K562 (cell line): ENCODE measurements around the gene COMMD10. TPM values are rescaled to one million over a fixed set of nuclear protein-coding genes. Genes with fewer than 3 reads are reported as not detected.

ENCODE experiments used
- ATAC-seq: fragments of 200-7000 bp; cut with Tn5 transposase; 3 replicates; pipeline ENCODE4 v1.9.1; 2020; ENCODE audit warnings: moderate library complexity
- BruUV-seq: library from RNA; stranded (reverse); fragments of 400-500 nt; replicated peaks from 2 replicates; lab custom pipeline; 2021; lab: Mats Ljungman, UMichigan
- CTCF ChIA-PET: fragments of 300-600 bp; formaldehyde crosslinking; extraction: SDS; loops from one replicate; lab custom pipeline; 2021; ENCODE audit warnings: low intra/inter-chr PET ratio; lab: Yijun Ruan, JAX
- POLR2A ChIA-PET: fragments of 300-600, 350-650 bp; sonication (Branson Sonifier 250); formaldehyde crosslinking; extraction: SDS; loops from one replicate; lab custom pipeline; 2021; ENCODE audit warnings: antibody characterized with exemption, inconsistent platforms; lab: Yijun Ruan, JAX
- DNase-seq, 4 experiments: peaks; one replicate each; pipeline versions ENCODE4 v3.0.0 to v3.0.0-alpha.2; 2011 to 2018; ENCODE audit warnings: low spot score in 3 of 4, mixed read lengths in 3 of 4; ENCODE audit errors: extremely low read depth in 1 of 4
- FAIRE-seq: peaks from 2 replicates; lab custom pipeline; 2011; peaks lifted over from hg19 to GRCh38; lab: Jason Lieb, UNC
- H2AFZ ChIP-seq: 2 replicates; pipeline ENCODE4 v1.6.0; 2011; ENCODE audit warnings: low read depth, low read length, control low read depth, inconsistent platforms
- H3K27ac ChIP-seq: fragments of 200-600 bp; 3 replicates; pipeline ENCODE4 v1.8.0; 2011; ENCODE audit warnings: low read depth, mild to moderate bottlenecking, control low read depth, inconsistent platforms, low read length, moderate library complexity, mixed read lengths; ENCODE audit errors: extremely low read depth
- H3K27me3 ChIP-seq, 2 experiments: fragments of 300-600 bp in 1 of 2; 2 replicates in 1 of 2; 3 replicates in 1 of 2; pipeline versions ENCODE4 v1.6.0 to v1.8.0; 2011; ENCODE audit warnings: inconsistent platforms in 2 of 2, low read length in 2 of 2, mild to moderate bottlenecking in 1 of 2, mixed read lengths in 1 of 2, moderate library complexity in 1 of 2; ENCODE audit not compliant: control insufficient read depth in 2 of 2, insufficient read depth in 2 of 2
- H3K36me3 ChIP-seq: fragments of 300-600 bp; 3 replicates; pipeline ENCODE4 v1.8.0; 2011; ENCODE audit warnings: mild to moderate bottlenecking, low read length, inconsistent platforms; ENCODE audit not compliant: control insufficient read depth, insufficient read depth
- H3K4me1 ChIP-seq, 2 experiments: fragments of 200-600 bp in 1 of 2; replicated peaks in 1 of 2; 2 replicates in 1 of 2; 3 replicates in 1 of 2; pipeline versions ENCODE4 v1.5.1 to v1.8.0; 2011; ENCODE audit warnings: inconsistent platforms in 2 of 2, low read length in 2 of 2, mild to moderate bottlenecking in 1 of 2, mixed read lengths in 1 of 2, moderate library complexity in 1 of 2; ENCODE audit not compliant: control insufficient read depth in 2 of 2, insufficient read depth in 2 of 2
- H3K4me2 ChIP-seq: 2 replicates; pipeline ENCODE4 v1.6.1; 2011; ENCODE audit warnings: low read length, control low read depth, inconsistent platforms, mixed read lengths; ENCODE audit not compliant: insufficient read depth
- H3K4me3 ChIP-seq: fragments of 200-600 bp; sonication (generic), shearing (Covaris generic); 2 replicates; pipeline ENCODE4 v1.5.1; 2016; ENCODE audit warnings: control low read depth, inconsistent platforms
- H3K79me2 ChIP-seq: fragments of 200-600 bp; 3 replicates; pipeline ENCODE4 v1.8.0; 2011; ENCODE audit warnings: low read length, inconsistent platforms; ENCODE audit not compliant: control insufficient read depth, insufficient read depth
- H3K9ac ChIP-seq, 2 experiments: 2 replicates each; pipeline versions ENCODE4 v1.6.0 to v1.6.1; 2011; ENCODE audit warnings: low read depth in 2 of 2, low read length in 2 of 2, control low read depth in 1 of 2, inconsistent platforms in 1 of 2, mild to moderate bottlenecking in 1 of 2, mixed read lengths in 1 of 2; ENCODE audit not compliant: insufficient read depth in 1 of 2
- H3K9me1 ChIP-seq: one replicate; pipeline ENCODE4 v1.6.0; 2011; ENCODE audit warnings: inconsistent platforms, mild to moderate bottlenecking, low read length, moderate library complexity; ENCODE audit not compliant: control insufficient read depth, insufficient read depth
- H3K9me3 ChIP-seq: replicated peaks from 2 replicates; pipeline ENCODE4 v1.5.1; 2011; ENCODE audit warnings: low read depth, low read length, inconsistent platforms; ENCODE audit not compliant: control insufficient read depth, insufficient read depth
- H4K20me1 ChIP-seq: replicated peaks from 2 replicates; pipeline ENCODE4 v1.6.1; 2011; ENCODE audit warnings: low read length, inconsistent platforms, mixed read lengths; ENCODE audit not compliant: control insufficient read depth, insufficient read depth
- CC2D1A ChIP-seq: fragments of 450-650 bp; IDR thresholded peaks from 2 replicates; pipeline ENCODE4 v1.6.1; 2017; ENCODE audit warnings: mild to moderate bottlenecking
- RFX7 ChIP-seq: fragments of 250-450 bp; sonication (Bioruptor Pico); IDR thresholded peaks from 2 replicates; pipeline ENCODE4 v1.5.1; 2021; ENCODE audit warnings: mild to moderate bottlenecking
- TRIM25 ChIP-seq: fragments of 450-650 bp; IDR thresholded peaks from 2 replicates; pipeline ENCODE4 v1.7.0; 2016; ENCODE audit warnings: borderline replicate concordance
- ZFP30 ChIP-seq: fragments of 250-450 bp; sonication (Bioruptor Pico); IDR thresholded peaks from 2 replicates; pipeline ENCODE4 v1.8.0; 2022; ENCODE audit warnings: moderate library complexity, mild to moderate bottlenecking, inconsistent platforms, borderline replicate concordance
- ZFP36 ChIP-seq: fragments of 150-350 bp; IDR thresholded peaks from 2 replicates; pipeline ENCODE4 v1.6.1; 2018; ENCODE audit warnings: low read length, low read depth; ENCODE audit not compliant: partially characterized antibody
- in situ Hi-C: fragments of 300-500 bp; cut with MboI; formaldehyde crosslinking; loops from 4 replicates; pipeline ENCODE4 v1.15.0; 2018; ENCODE audit warnings: inconsistent platforms, mixed read lengths
- intact Hi-C: fragments of 100-400 bp; cut with micrococcal nuclease; formaldehyde crosslinking; loops from 2 replicates; pipeline ENCODE4 v1.14.2; 2022
- polyA plus RNA-seq, 8 experiments: library from polyadenylated mRNA; depleted of rRNA in 4 of 8; stranded (reverse) in 5 of 8; unstranded in 3 of 8; fragments of >200 nt; fragmentation: Nextera tagmentation in 2 of 8; fragmentation: Illumina TruSeq in 1 of 8; extraction: Ambion mirVana in 2 of 8; extraction: Trizol in 1 of 8; gene quantifications; 2 replicates each; pipeline versions ENCODE4 v1.2.1 to v1.2.3, GENCODE V29; 2011 to 2014; ENCODE audit warnings: inconsistent platforms in 1 of 8, missing spikeins in 1 of 8
- total RNA-seq, 7 experiments: library from RNA; depleted of rRNA in 6 of 7; stranded (reverse); fragments of >200 nt in 6 of 7; fragmentation: Illumina TruSeq in 2 of 7; extraction: Trizol in 2 of 7; gene quantifications; 2 replicates each; pipeline versions ENCODE4 v1.2.1 to v1.2.3, GENCODE V29; 2011 to 2021; ENCODE audit warnings: low replicate concordance in 1 of 7

COMMD10 gene
- total and polyA plus RNA-seq, 9 of the 15 experiments (the other 6 are each of a cell fraction or from before 2014, with no cell fraction given), result 17.9 to 101 (median 28.0) TPM

GRCh38 chr5:116318091-116318854, 233.4 kb downstream of the COMMD10 start (continued):
- no peak for TF ChIP-seq TRIM25
- TF ChIP-seq CC2D1A, result no peak
- TF ChIP-seq ZFP36, result no peak
- TF ChIP-seq RFX7 (CRISPR knock-in tag), result no peak

GRCh38 chr5:116320486-116320885, 235.7 kb downstream of the COMMD10 start:
- no peaks in the 10 kb centered on the region for H3K9me1 ChIP-seq
- no peak for TF ChIP-seq ZFP30 (CRISPR knock-in tag)
- ChIA-PET POLR2A (no interaction called here), CTCF (no interaction called here)
- FAIRE-seq, result no peak
- H2AFZ ChIP-seq, result no peak overlapping the region
- H3K4me2 ChIP-seq, result no peak overlapping the region
- H3K27ac ChIP-seq, result no peak overlapping the region
- no peak for DNase-seq
- H3K36me3 ChIP-seq, result no peaks in the 10 kb centered on the region
- intact Hi-C loops, result no loop called here
- no peak overlapping the region for H3K4me3 ChIP-seq
- H3K79me2 ChIP-seq, result no peaks in the 10 kb centered on the region
- no TSS peak for BruUV-seq
- ATAC-seq, result no peak
- H3K9me3 ChIP-seq, result no peaks in the 10 kb centered on the region
- H3K9ac ChIP-seq, result no peak overlapping the region
- H4K20me1 ChIP-seq, result no peaks in the 10 kb centered on the region
- no peaks in the 10 kb centered on the region for H3K4me1 ChIP-seq
- no peaks in the 10 kb centered on the region for H3K27me3 ChIP-seq
- in situ Hi-C loops, result no loop called here
